ENCODE results near the gene TAPBP.
A peak's percentile ranks its signal among the peaks of the same experiment; 100 is the strongest.

TAPBP gene

GRCh38 chr6:33279971-33280511, 33.8 kb downstream of the TAPBP start:
- H3K27ac ChIP-seq: no peak overlapping the region
- in situ Hi-C loops (cut with HindIII; ENCODE audit: low pct_ligation_motif_present, low sequenced_read_pairs): no loop called here
- H3K36me3 ChIP-seq (replicated peaks): peaks cover 62% of the 10 kb centered on the region
- H3K4me3 ChIP-seq (ENCODE audit: low read depth, low read length): no peak overlapping the region
- DNase-seq: peak; percentile 43
- TF ChIP-seq CTCF (IDR thresholded peaks at IDR 0.05; ENCODE audit: low read depth, low read length, missing control alignments): peak; percentile 89
- no peaks in the 10 kb centered on the region for H3K27me3 ChIP-seq (replicated peaks)

- H3K36me3 ChIP-seq (replicated peaks): peaks cover 69% of the 10 kb centered on the region
- no peak overlapping the region for H3K4me3 ChIP-seq (ENCODE audit: low read depth, low read length)
- no peaks in the 10 kb centered on the region for H3K27me3 ChIP-seq (replicated peaks)
- no peak for TF ChIP-seq CTCF (IDR thresholded peaks at IDR 0.05; ENCODE audit: low read depth, low read length, missing control alignments)
- H3K27ac ChIP-seq: no peak overlapping the region
- in situ Hi-C loops (cut with HindIII; ENCODE audit: low pct_ligation_motif_present, low sequenced_read_pairs): no loop called here
- DNase-seq: no peak
These were observed 34.6 kb downstream of the TAPBP start for GRCh38 chr6:33279257-33279695.

- Histone ChIP-seq H3K4me3 (ENCODE audit: low read depth, low read length) (no peak overlapping the region), H3K27ac (no peak overlapping the region), H3K36me3 (replicated peaks) (peaks cover 73% of the 10 kb centered on the region), H3K27me3 (replicated peaks) (no peaks in the 10 kb centered on the region)
- TF ChIP-seq CTCF (IDR thresholded peaks at IDR 0.05; ENCODE audit: low read depth, low read length, missing control alignments): no peak
- DNase-seq: no peak
- in situ Hi-C loops (cut with HindIII; ENCODE audit: low pct_ligation_motif_present, low sequenced_read_pairs): no loop called here
These were observed 35.1 kb downstream of the TAPBP start for GRCh38 chr6:33278810-33279209.

- no peak overlapping the region for H3K4me3 ChIP-seq (ENCODE audit: low read depth, low read length)
These were observed 35.5 kb downstream of the TAPBP start for GRCh38 chr6:33278392-33278741.

GRCh38 chr6:33277663-33278391, 36.1 kb downstream of the TAPBP start:
- peak overlapping the region; percentile 52 for H3K4me3 ChIP-seq (ENCODE audit: low read depth, low read length)
- TF ChIP-seq CTCF (IDR thresholded peaks at IDR 0.05; ENCODE audit: low read depth, low read length, missing control alignments): no peak
- no peaks in the 10 kb centered on the region for H3K27me3 ChIP-seq (replicated peaks)
- peaks cover 75% of the 10 kb centered on the region for H3K36me3 ChIP-seq (replicated peaks)
- H3K27ac ChIP-seq: peak overlapping the region; percentile 22
- no peak for DNase-seq
- in situ Hi-C loops (cut with HindIII; ENCODE audit: low pct_ligation_motif_present, low sequenced_read_pairs): no loop called here

More at GRCh38 chr6:33278392-33278741, 35.5 kb downstream of the TAPBP start:
- no peaks in the 10 kb centered on the region for H3K27me3 ChIP-seq (replicated peaks)
- peaks cover 73% of the 10 kb centered on the region for H3K36me3 ChIP-seq (replicated peaks)
- TF ChIP-seq CTCF (IDR thresholded peaks at IDR 0.05; ENCODE audit: low read depth, low read length, missing control alignments): no peak
- in situ Hi-C loops (cut with HindIII; ENCODE audit: low pct_ligation_motif_present, low sequenced_read_pairs): no loop called here
- no peak for DNase-seq
- no peak overlapping the region for H3K27ac ChIP-seq
